NOMO-1 treated with DMSO at 0.1 percent for 48 hours (cell line): ENCODE data around the gene MAPK8IP3.

Experiments
- DNase-seq: peaks from one replicate; lab custom pipeline; 2025; ENCODE audit not compliant: unreplicated experiment; lab: John Stamatoyannopoulos, UW

The MAPK8IP3 gene

DNA sequence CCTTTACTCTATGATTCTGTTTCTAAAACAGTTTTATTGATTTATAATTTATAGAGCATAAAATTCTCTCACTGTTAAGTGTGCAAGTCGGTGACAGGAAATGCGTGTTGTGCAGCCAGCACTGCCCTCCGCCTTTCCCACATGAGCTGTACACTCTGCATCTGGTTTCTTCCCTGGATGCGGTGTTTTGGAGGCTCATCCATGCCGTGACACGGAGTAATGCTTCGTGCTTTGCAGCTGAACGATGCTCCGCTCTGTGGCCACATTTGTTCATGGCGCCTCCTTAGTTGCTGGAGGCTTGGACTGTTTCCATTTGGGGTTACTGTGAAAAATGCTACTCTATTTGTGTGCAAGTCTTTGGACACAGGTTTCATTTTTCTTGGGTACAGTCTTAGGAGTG lies 94.7 kb downstream of the MAPK8IP3 start:
- no peak for DNase-seq

GRCh38 chr16:1807626-1808025 lies 101.6 kb downstream of the MAPK8IP3 start:
- no peak for DNase-seq

DNA sequence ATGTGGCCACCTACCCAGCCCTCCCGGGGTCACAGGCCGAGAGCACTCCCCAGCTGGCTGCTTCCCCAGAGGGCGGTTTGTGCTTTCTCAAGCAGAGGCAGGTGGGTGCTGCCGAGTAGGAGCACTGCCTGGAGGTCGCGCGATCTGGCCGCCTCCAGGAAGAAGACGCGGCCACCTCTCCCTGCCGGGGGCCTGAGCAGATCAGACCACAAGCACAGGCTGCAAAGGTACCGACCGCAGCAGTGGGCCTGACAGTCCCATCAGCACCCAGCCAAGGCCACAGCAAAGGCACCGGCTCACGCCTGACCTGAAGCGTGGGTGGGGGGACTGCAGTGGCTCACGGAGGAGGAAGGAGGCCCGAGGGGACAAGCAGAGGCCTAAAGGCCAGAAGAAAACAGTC lies 102.7 kb downstream of the MAPK8IP3 start:
- no peak for DNase-seq

- no peak for DNase-seq
Measured at GRCh38 chr16:1809281-1809801, 103.3 kb downstream of the MAPK8IP3 start.

DNA sequence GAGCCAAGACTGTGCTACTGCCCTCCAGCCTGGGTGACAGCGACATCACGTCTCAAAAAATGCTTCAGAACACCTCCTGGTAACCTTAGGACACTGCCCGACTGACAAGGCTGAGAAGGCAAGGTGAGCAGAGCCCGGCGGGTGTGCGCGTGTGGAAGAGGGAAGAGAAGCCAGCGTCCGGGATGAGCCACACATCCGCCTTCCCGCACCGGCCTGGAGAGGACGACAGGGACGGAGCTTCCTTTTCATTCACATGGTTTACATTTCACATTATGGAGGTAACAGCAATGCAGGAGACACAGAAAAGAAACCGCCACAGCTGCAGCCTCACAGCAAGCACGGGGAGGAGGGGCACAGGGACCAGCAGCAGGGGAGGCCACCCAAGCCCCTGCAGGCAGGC lies 104.1 kb downstream of the MAPK8IP3 start:
- DNase-seq, result no peak

- DNase-seq, result no peak
Measured at GRCh38 chr16:1810536-1810935, 104.5 kb downstream of the MAPK8IP3 start.

- DNase-seq, result no peak
Measured at GRCh38 chr16:1812732-1813163, 106.8 kb downstream of the MAPK8IP3 start.

DNA sequence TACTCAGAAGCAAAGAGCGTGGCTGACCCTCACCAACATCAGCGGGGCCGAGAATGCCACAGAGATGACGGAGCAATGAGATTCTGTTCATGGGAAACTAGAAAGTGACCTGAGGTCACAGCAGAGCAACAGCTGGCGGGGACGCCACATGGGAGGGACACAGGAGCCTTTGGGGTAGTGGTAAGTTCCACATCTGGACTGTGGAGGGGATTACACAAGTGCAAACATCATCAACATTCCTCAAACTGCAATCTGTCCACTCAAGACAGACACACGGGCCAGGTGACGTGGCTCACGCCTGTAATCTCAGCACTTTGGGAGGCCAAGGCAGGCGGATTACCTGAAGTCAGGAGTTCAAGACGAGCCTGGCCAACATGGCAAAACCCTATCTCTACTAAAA lies 109.5 kb downstream of the MAPK8IP3 start:
- DNase-seq, result no peak

DNA sequence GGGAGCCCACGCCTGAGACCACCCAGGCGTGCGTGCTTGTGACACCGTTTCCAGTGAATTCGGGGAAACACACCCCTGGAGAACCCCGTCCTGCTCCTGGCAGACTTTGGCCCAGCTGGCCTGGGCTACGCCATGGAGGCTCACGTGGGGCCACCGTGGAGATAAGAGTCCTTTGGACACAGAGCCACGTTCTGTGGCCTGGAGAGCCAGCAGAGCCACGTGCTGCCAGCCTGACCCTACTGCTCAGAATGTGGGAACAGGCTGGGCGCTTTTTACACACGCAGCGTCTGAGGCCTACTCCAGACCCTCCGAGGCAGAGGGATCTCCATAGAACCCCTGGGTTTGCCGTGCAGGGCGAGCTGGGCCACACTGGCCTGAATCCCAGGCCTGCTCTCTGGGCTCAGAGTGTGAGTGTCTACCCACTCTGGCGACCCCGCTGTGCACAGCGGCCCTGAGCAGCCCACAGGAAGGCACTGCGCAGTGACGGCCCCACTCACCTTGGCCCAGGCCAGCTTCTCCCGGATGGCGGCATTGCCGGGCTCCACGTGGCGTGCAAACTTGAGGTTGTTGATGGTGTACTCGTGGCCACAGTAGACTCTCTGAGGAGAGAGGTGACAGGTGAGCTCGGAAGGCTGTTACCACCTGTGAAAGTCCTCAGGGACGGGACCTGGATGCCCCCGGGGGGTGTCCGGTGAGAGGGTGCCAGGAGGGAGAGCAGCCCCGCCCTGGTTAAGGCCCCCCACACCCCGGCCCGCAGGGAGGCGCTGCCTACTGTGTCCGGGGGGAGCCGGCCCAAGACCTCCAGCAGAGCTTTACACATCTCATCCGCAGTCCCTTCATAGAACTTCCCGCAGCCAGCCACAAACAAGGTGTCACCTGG lies 110.6 kb downstream of the MAPK8IP3 start:
- DNase-seq, result no peak

GRCh38 chr16:1817276-1817589 lies 111.2 kb downstream of the MAPK8IP3 start:
- DNase-seq, result no peak

- no peak for DNase-seq
Measured at GRCh38 chr16:1817716-1818115, 111.7 kb downstream of the MAPK8IP3 start.

GRCh38 chr16:1818204-1818872 lies 112.3 kb downstream of the MAPK8IP3 start:
- no peak for DNase-seq

DNA sequence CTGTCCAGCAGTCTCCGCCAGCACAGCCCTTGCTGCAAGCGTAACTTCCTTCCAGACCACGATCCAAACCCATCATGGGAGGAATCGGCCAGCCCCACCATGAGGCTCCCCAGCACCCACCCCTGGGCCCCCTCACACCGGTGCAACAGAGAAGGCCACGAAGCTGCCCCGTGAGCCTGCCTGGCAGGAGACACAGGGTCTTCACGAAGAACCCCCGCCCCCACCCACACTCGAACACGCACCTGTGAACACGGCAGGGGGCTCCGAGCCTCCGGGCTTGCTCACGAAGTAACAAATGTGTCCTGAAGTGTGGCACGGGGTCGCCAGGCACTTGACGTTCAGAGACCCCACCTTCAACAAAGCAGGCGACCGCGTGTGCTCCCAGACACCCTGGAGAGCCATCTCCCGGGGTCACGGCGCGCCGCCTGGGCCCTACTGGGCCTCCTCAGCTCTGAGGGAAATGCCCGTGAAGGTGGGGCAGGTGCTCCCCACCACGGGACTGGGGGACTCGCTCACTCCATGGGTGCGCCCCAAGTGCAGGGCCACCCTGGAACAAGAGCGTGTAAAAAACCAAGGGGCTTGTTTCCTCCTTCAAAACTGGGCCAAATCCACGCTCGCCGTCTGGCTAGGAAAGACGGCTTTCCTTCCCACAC lies 113.0 kb downstream of the MAPK8IP3 start:
- DNase-seq, result no peak

GRCh38 chr16:1819611-1820010 lies 113.6 kb downstream of the MAPK8IP3 start:
- DNase-seq, result no peak
